RWPE2 (cell line): ENCODE data around the gene MRPS18A.
A peak's percentile ranks its signal among the peaks of the same experiment; 100 is the strongest.

ENCODE experiments used
- ATAC-seq: fragments of 200-7000 bp; cut with Tn5 transposase; 3 replicates; pipeline ENCODE4 v1.9.1; 2021; ENCODE audit warnings: low read depth
- DNase-seq: peaks from one replicate; pipeline ENCODE4 v3.0.0-alpha.2; 2020; ENCODE audit warnings: low spot score
- H3K27ac ChIP-seq: fragments of 450-650 bp; 2 replicates; pipeline ENCODE4 v1.5.1; 2017; ENCODE audit warnings: mild to moderate bottlenecking; ENCODE audit not compliant: poor library complexity, severe bottlenecking
- H3K27me3 ChIP-seq: fragments of 250-450 bp; sonication (Bioruptor Pico); 2 replicates; pipeline ENCODE4 v1.5.1; 2021; ENCODE audit warnings: mild to moderate bottlenecking, moderate library complexity; ENCODE audit not compliant: insufficient read depth, poor library complexity, severe bottlenecking
- H3K36me3 ChIP-seq: fragments of 250-450 bp; sonication (Bioruptor Pico); 2 replicates; pipeline ENCODE4 v1.5.1; 2020; ENCODE audit warnings: low read depth, mild to moderate bottlenecking, moderate library complexity
- H3K4me1 ChIP-seq: fragments of 250-450 bp; sonication (Bioruptor Pico); 2 replicates; pipeline ENCODE4 v1.5.1; 2021; ENCODE audit warnings: mild to moderate bottlenecking, moderate library complexity; ENCODE audit not compliant: insufficient read depth, poor library complexity, severe bottlenecking
- H3K4me3 ChIP-seq: fragments of 250-450 bp; sonication (Bioruptor Pico); 2 replicates; pipeline ENCODE4 v1.5.1; 2021; ENCODE audit warnings: mild to moderate bottlenecking, moderate library complexity; ENCODE audit not compliant: severe bottlenecking
- H3K9me3 ChIP-seq: fragments of 250-450 bp; sonication (Bioruptor Pico); 2 replicates; pipeline ENCODE4 v1.5.1; 2021; ENCODE audit warnings: mild to moderate bottlenecking, moderate library complexity; ENCODE audit not compliant: severe bottlenecking
- CTCF ChIP-seq: fragments of 450-650 bp; IDR thresholded peaks from one replicate; pipeline ENCODE4 v1.5.1; 2017; ENCODE audit warnings: mild to moderate bottlenecking, moderate library complexity; ENCODE audit not compliant: poor library complexity, severe bottlenecking

The MRPS18A gene

GRCh38 chr6:43728586-43728985 is 41.0 kb upstream of the MRPS18A start:
- no peak for ATAC-seq
- TF ChIP-seq CTCF: no peak
- no peak overlapping the region for H3K4me3 ChIP-seq
- peak; percentile 1 for DNase-seq
- H3K36me3 ChIP-seq: no peaks in the 10 kb centered on the region
- peaks cover 21% of the 10 kb centered on the region for H3K4me1 ChIP-seq
- H3K27ac ChIP-seq: peak overlapping the region; percentile 11
- no peaks in the 10 kb centered on the region for H3K27me3 ChIP-seq
- H3K9me3 ChIP-seq: peaks cover 21% of the 10 kb centered on the region

- H3K4me1 ChIP-seq: peaks cover 17% of the 10 kb centered on the region
- no peak for ATAC-seq
- TF ChIP-seq CTCF: no peak
These were observed 40.0 kb upstream of the MRPS18A start for GRCh38 chr6:43727634-43728033.

GRCh38 chr6:43725643-43726580 is 38.3 kb upstream of the MRPS18A start:
- peak overlapping the region; percentile 44 for H3K27ac ChIP-seq
- H3K4me3 ChIP-seq: no peak overlapping the region
- H3K9me3 ChIP-seq: peaks cover 3% of the 10 kb centered on the region
- no peaks in the 10 kb centered on the region for H3K27me3 ChIP-seq
- DNase-seq: no peak
- no peaks in the 10 kb centered on the region for H3K36me3 ChIP-seq
- peaks cover 17% of the 10 kb centered on the region for H3K4me1 ChIP-seq
- no peak for TF ChIP-seq CTCF
- ATAC-seq: peak; percentile 1; the same call in 1 of the 3 replicates

More at GRCh38 chr6:43727634-43728033, 40.0 kb upstream of the MRPS18A start:
- peak; percentile 0 for DNase-seq
- peaks cover 17% of the 10 kb centered on the region for H3K9me3 ChIP-seq
- H3K4me3 ChIP-seq: no peak overlapping the region
- H3K27me3 ChIP-seq: no peaks in the 10 kb centered on the region
- no peak overlapping the region for H3K27ac ChIP-seq
- no peaks in the 10 kb centered on the region for H3K36me3 ChIP-seq

- no peak for TF ChIP-seq CTCF
- Histone ChIP-seq H3K27ac (peak overlapping the region; percentile 44), H3K4me1 (peaks cover 17% of the 10 kb centered on the region), H3K36me3 (no peaks in the 10 kb centered on the region), H3K9me3 (no peaks in the 10 kb centered on the region), H3K27me3 (no peaks in the 10 kb centered on the region), H3K4me3 (no peak overlapping the region)
- ATAC-seq: peak; percentile 86
- peak; percentile 92 for DNase-seq
These were observed 37.5 kb upstream of the MRPS18A start for GRCh38 chr6:43724914-43725642.
